ENCODE measurements around the gene KRTAP4-3.
"Not testable (repeated sequence)": the region's sequence is repeated elsewhere in the genome, so short reads cannot be mapped to it uniquely, and the experiment has no call there.

KRTAP4-3 gene

GRCh38 chr17:41168121-41168520 lies at the start of gene KRTAP4-3:
KRTAP4-3 (minus strand) TSS chr17:41168221; CDS start chr17:41168172, 49 bp downstream.
- no peak for DNase-seq

- DNase-seq, result no peak
Observed at GRCh38 chr17:41215681-41216080, 47.7 kb upstream of the KRTAP4-3 start.

- peak in 1 of 2 experiments; percentile 11 for DNase-seq
Observed at GRCh38 chr17:41212524-41213169, 44.6 kb upstream of the KRTAP4-3 start.

- DNase-seq, result peak; percentile 28 to 31
Observed at GRCh38 chr17:41211845-41212466, 43.9 kb upstream of the KRTAP4-3 start.

- DNase-seq, result no peak
Observed at GRCh38 chr17:41199421-41200078, 31.5 kb upstream of the KRTAP4-3 start.

GRCh38 chr17:41196068-41196467 lies 28.0 kb upstream of the KRTAP4-3 start:
- DNase-seq, result no peak

DNA sequence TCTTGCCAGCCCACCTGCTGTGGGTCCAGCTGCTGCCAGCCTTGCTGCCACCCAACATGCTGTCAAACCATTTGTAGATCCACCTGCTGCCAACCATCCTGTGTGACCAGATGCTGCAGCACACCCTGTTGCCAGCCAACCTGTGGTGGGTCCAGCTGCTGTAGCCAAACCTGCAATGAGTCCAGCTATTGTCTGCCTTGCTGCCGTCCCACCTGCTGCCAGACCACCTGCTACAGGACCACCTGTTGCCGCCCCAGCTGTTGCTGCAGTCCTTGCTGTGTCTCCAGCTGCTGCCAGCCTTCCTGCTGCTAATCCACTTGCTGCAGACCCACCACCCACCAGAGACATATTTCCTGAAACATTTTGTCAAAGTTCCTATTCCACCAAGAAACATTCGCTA lies 22.3 kb upstream of the KRTAP4-3 start:
- no peak for DNase-seq

DNA sequence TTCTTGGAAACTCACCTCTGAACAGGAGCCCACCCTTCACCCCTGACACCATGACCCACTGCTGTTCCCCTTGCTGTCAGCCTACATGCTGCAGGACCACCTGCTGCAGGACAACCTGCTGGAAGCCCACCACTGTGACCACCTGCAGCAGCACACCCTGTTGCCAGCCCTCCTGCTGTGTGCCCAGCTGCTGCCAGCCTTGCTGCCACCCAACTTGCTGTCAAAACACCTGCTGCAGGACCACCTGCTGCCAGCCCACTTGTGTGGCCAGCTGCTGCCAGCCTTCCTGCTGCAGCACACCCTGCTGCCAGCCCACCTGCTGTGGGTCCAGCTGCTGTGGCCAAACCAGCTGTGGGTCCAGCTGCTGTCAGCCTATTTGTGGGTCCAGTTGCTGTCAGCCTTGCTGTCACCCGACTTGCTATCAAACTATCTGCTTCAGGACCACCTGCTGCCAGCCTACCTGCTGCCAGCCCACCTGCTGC lies 21.9 kb upstream of the KRTAP4-3 start, which contains the start of gene KRTAP9-1:
KRTAP9-1 (plus strand) TSS at position 51 of the 482 bp plus-strand sequence; CDS start at position 51, 0 bp downstream.
- DNase-seq, result not testable (repeated sequence)

DNA sequence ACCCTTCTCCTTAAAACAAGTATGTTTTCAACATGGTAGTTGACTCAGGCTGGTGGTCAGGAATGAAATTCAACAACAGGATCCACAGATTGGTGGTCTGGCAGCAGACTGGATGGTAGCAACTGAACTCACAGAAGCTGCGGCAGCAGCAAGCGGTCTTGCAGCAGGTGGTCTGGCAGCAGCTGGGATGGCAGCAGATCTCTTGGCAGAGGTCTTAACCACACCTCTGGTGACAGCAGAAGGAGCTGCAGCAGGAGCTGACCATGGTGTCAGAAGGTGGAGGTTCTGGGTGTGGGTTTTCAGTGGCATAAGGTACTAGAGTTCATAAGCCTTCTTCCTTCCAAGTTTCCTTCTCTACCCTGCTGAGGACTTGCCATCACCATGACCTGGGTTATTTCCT lies 18.9 kb upstream of the KRTAP4-3 start:
- DNase-seq, result no peak

DNA sequence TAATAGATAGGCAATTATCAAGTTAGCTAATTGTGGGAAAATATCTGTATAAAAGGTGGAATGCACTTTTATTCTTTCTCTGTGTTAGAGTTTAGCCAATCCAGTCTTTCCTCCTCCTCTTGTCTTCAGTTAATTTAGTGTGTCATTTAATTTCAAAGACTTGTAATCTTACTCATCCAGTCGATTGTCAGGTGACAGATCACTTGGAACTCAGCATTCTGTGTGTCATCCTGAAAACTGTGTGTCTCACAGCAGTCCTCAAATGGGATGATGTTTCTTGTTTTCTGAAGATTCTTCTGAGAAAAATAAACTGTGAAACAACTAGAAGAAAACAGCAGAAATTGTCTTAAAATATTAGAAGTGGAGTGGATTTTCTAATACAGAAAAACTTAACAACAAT lies 17.0 kb upstream of the KRTAP4-3 start:
- no peak for DNase-seq

GRCh38 chr17:41184480-41184961 lies 16.5 kb upstream of the KRTAP4-3 start, which contains the start of gene KRTAP4-1:
KRTAP4-1 (minus strand) TSS chr17:41184911; CDS start chr17:41184854, 57 bp downstream.
- no peak for DNase-seq

DNA sequence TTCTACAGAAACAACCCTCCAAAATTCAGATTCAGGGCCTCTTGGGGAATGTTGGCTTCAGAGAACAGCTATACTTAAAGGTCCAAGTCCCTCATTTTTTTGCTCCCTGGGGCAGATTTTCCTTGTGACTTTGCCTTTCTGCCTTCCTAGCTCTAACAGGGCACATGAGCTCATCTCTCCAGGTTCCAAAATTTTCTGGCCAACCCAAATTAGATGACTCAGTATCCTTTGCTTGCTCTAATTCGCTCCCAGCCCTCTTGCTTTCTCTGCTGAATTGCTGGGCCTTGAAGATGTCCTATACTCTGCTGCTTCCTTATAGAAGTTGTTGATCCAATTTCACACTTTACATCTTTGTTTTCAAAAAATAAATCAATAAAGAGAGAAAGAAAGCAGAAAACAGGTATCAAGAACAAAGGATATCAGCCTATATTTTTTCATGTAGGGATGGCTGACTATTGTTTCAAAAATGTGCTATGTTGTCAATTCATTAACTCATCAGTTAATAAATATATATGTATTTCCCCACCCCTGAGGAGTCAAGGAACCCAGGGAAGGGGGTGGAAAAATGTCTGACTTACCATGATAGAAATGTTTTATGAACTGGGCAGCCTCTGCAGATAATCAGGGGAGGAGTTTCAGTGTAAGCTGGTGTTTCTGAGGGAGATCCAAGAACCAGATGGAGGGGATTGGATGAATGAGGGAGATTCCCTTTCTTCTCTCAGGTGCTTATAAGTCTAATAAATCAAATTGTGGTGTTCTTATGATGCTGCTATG lies 11.0 kb upstream of the KRTAP4-3 start:
- DNase-seq, result no peak

DNA sequence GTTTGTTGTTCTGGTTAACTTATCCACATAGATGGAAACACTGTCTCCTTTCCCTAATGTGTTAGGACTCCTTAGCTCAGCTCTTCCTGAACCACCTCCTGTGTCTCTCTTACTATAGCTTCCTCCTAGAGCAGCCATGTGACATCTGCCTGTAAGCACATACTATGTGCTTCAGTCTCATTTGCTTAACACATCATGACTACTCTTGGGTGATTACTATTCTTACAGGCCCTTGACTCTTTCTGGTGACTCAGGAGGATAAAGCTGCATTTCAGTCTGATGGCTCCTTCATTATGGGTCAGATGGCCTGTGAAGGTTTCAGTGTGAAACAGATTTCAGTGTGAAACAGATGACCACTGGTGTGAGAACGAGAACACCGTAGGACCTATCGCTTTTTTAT lies 10.3 kb upstream of the KRTAP4-3 start:
- no peak for DNase-seq

- no peak for DNase-seq
Observed at GRCh38 chr17:41177727-41178271, 9.8 kb upstream of the KRTAP4-3 start, which contains the start of gene KRTAP4-2. KRTAP4-2 (minus strand) TSS chr17:41178221; CDS start chr17:41178164, 57 bp downstream.

DNA sequence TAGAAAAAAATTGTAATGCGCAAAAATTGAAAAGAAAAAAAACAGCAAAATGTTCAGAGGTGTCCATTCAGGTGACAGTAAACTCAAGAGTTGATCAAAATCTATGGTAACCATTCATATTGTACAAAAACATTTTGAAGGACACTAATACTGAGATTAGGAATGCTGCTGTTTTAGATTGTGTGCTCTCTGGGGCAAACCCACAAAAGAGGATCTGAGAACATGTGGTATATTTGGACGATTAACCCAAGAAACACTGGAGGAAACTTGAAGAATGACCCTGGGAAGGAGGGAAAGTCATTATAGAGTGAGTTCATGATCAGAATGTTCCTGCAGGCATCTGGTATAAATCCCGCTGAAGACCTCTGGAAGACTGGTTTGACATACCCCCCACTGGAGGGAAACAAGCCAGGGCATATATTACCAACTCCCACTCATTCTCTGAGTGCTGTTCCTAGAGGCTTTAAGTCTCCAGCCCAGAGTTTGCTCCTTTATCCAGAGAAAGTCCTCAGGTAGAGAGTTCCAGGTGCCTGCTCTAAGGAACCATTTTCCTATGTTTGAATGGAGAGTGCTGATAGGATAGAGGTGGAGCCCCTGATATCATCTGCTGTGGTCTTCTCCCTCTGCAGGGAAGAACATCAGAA lies 8.8 kb upstream of the KRTAP4-3 start:
- DNase-seq, result no peak

- DNase-seq, result no peak
Observed at GRCh38 chr17:41171886-41172285, 3.9 kb upstream of the KRTAP4-3 start.

GRCh38 chr17:41167561-41167960 lies 460 bp downstream of the KRTAP4-3 start:
- no peak for DNase-seq

DNA sequence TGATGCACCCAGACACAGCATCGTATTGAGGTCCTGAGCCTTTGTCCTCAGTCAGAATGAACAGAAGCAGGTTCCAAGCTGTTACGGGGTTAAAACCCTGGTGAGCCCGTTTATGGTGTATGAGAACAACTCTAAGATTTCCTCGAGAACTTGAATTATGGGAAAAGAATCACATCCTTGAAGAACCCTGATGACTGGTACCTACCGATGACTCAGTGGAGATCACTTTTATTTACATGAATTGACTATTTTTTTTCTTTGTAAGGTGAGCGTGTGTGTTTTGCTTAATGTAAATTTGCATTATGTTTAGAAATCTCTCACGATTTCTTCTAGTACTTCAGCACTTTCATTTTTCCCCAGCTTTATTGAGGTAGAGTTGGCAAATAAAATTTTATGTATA lies 4.2 kb downstream of the KRTAP4-3 start:
- DNase-seq, result no peak

DNA sequence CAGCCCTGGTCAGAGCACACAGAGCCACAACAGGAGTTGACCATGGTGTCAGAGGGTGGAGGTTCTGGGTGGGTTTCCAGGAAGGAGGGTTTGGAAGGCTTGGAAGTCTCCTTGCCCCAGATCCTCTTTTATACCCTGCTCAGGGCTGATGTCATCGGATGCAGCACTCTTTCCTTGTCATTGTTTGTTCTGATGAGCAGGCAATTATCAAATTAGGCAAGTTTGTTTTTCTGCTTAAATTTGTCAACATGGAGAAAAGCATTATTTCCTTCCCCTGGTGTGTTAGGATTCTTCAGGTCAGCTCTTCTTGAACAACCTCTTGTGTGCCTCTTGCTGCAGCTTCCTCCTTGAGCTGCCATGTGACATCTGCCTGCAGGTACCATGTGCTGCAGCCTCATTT lies 7.4 kb downstream of the KRTAP4-3 start, which contains the start of gene KRTAP4-4:
KRTAP4-4 (minus strand) TSS at position 101 of the 400 bp plus-strand sequence; CDS start at position 44, 57 bp downstream.
- no peak for DNase-seq

DNA sequence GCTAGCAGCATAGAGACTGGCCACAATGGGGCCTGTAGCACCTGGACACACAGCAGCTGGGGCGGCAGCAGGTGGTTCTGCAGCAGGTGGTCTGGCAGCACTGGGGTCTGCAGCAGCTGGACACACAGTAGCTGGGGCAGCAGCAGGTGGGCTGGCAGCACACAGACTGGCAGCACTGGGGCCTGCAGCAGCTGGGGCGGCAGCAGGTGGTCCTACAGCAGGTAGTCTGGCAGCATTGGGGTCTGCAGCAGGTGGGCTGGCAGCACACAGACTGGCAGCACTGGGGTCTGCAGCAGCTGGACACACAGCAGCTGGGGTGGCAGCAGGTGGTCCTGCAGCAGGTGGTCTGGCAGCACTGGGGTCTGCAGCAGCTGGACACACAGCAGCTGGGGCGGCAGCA lies 7.8 kb downstream of the KRTAP4-3 start:
- not testable (repeated sequence) for DNase-seq

- DNase-seq, result no peak
Observed at GRCh38 chr17:41153856-41154255, 14.2 kb downstream of the KRTAP4-3 start.

DNA sequence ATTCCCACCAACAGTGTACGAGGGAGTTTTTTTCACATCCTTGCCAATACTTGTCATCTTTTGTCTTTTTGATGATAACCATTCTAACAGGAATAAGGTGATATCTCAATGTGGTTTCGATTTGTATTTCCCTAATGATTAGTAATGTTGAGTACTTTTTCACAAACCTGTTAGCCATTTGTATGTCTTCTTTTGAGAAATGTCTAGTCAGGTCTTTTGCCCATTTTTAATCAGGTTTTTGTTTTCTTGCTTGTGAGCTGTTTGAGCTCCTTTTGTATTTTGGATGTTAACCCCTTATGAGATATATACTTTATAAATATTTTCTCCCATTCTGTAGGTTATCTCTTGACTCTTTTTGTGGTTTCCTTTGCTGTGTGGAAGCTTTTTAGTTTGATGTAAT lies 16.5 kb downstream of the KRTAP4-3 start:
- no peak for DNase-seq

Measured in SHP77 (cell line).